GM12878 (cell line): ENCODE results near the gene SCAANT1.

Source experiments
- EZH2 ChIP-seq: IDR thresholded peaks from 2 replicates; pipeline ENCODE4 v1.6.1; 2012; ENCODE audit warnings: low read depth, mild to moderate bottlenecking, control low read depth, inconsistent platforms, low read length, borderline replicate concordance; ENCODE audit not compliant: control insufficient read depth
- HCFC1 ChIP-seq: fragments of 150-350 bp; IDR thresholded peaks from 2 replicates; pipeline ENCODE4 v1.6.1; 2014; ENCODE audit warnings: low read length
- JUNB ChIP-seq: IDR thresholded peaks from 2 replicates; pipeline ENCODE4 v1.6.1; 2016; ENCODE audit warnings: antibody characterized with exemption, mild to moderate bottlenecking
- PAX5 ChIP-seq: IDR thresholded peaks from 2 replicates; pipeline ENCODE4 v1.6.1; 2011; ENCODE audit warnings: low read depth, low read length, borderline replicate concordance
- PML ChIP-seq: IDR thresholded peaks from 2 replicates; pipeline ENCODE4 v1.6.1; 2012; ENCODE audit warnings: low read length, inconsistent platforms
- POLR2A ChIP-seq: IDR thresholded peaks from 2 replicates; pipeline ENCODE4 v1.6.1; 2011; ENCODE audit warnings: low read depth, mild to moderate bottlenecking, low read length
- SMC3 ChIP-seq: IDR thresholded peaks from 2 replicates; pipeline ENCODE4 v1.6.1; 2011; ENCODE audit warnings: low read length, improper control_type of control experiment, borderline replicate concordance
- TF ChIP-seq, protein P1 (sequence below), 3 experiments: IDR thresholded peaks in 2 of 3; conservative IDR thresholded peaks in 1 of 3; 2 replicates each; pipeline ENCODE4 v1.5.1; 2011; ENCODE audit warnings: low read depth in 3 of 3, low read length in 3 of 3, mild to moderate bottlenecking in 3 of 3, control low read depth in 2 of 3, moderate library complexity in 2 of 3, inconsistent platforms in 1 of 3, mixed read lengths in 1 of 3; ENCODE audit not compliant: control insufficient read depth in 2 of 3, insufficient read depth in 1 of 3; ENCODE audit errors: extremely low read depth in 1 of 3

- TF ChIP-seq, protein P1, sequence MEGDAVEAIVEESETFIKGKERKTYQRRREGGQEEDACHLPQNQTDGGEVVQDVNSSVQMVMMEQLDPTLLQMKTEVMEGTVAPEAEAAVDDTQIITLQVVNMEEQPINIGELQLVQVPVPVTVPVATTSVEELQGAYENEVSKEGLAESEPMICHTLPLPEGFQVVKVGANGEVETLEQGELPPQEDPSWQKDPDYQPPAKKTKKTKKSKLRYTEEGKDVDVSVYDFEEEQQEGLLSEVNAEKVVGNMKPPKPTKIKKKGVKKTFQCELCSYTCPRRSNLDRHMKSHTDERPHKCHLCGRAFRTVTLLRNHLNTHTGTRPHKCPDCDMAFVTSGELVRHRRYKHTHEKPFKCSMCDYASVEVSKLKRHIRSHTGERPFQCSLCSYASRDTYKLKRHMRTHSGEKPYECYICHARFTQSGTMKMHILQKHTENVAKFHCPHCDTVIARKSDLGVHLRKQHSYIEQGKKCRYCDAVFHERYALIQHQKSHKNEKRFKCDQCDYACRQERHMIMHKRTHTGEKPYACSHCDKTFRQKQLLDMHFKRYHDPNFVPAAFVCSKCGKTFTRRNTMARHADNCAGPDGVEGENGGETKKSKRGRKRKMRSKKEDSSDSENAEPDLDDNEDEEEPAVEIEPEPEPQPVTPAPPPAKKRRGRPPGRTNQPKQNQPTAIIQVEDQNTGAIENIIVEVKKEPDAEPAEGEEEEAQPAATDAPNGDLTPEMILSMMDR (IDR thresholded peaks at IDR 0.05 in 2 of 3, conservative IDR thresholded peaks at IDR 0.05 in 1 of 3; ENCODE audit: control insufficient read depth in 2 of 3, extremely low read depth in 1 of 3, insufficient read depth in 1 of 3, low read depth in 3 of 3, low read length in 3 of 3): no peak
- no peak for TF ChIP-seq HCFC1
- no peak for TF ChIP-seq EZH2
- TF ChIP-seq POLR2A: no peak
- TF ChIP-seq JUNB: no peak
- no peak for TF ChIP-seq PAX5
- no peak for TF ChIP-seq PML
- no peak for TF ChIP-seq SMC3
Observed at GRCh38 chr3:63877737-63878393, 34.3 kb downstream of the SCAANT1 start.
